Measurements from ENCODE around the gene LSP1. TPM values are rescaled to one million over a fixed set of nuclear protein-coding genes. Genes with fewer than 3 reads are reported as not detected.

Gene LSP1
- total RNA-seq, 1 experiment from 2014 or later, result 6.5 TPM

- no peak for DNase-seq (ENCODE audit: low read depth)
Observed at GRCh38 chr11:1824221-1825038, 28.5 kb upstream of the LSP1 start.

DNA sequence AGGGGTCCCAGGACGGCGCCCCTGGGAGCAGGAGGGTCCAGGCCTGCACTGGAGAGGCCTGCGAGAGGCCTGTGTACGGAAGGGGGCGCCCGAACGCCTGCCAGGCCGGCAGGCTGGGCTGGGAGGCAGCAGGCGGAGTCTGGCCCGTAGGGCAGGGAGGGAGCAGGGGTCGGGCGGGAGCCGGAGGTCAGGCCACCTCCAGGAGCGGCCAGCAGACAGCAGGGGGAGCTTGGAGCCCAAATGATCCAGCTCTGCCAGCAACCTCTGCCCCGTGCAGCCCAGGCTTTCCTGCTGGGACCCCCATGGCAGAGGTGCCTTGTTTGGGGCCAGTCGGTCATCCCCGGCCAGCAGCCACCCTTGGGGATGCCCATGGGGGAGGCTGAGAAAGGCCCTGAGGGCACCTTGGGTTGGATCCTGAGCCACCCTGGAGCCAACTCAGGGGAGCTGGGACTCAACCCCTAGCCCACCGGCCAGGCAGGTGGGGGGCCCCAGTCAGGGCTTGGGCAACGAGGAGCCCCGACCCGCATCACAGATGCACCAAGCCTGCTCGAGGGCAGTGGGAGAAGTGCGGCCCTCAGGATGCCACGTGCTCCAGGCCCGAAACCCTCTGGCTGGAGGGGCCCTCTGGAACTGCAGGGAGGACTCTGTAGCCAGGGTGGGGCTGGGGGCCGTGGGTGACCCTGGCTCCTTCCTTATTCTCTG, 27.7 kb upstream of the LSP1 start:
- DNase-seq (ENCODE audit: low read depth), result peak; percentile 27

GRCh38 chr11:1825785-1826451, 27.0 kb upstream of the LSP1 start:
- no peak for DNase-seq (ENCODE audit: low read depth)

DNA sequence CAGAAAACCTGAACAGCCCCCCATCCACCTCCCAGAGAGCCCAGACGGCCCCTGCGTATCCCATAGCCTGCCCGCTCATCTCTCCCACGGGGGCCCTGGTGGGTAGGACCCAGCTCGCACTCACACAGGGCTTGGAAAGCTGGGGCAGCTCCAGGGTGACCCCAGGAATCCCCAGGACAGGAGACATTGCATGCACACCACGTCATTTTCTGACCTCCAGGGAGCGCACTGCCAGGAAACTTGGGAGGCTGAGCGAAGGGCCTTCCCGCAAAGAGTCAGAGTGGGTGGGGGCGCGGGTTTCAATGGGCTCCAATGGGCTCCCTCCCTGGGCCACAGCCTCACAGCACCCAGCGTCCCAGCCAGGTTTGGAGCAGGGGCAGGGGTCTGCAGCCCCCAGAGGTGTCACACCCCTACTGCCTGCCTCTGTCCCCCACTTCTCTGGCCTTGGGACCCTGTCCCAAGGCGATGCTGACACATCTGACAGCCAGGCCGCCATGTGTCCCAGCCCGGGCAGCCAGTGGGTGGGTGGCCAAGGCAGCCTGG, 26.3 kb upstream of the LSP1 start:
- DNase-seq (ENCODE audit: low read depth), result peak; percentile 80

GRCh38 chr11:1827095-1827813, 25.6 kb upstream of the LSP1 start:
- DNase-seq (ENCODE audit: low read depth), result peak; percentile 93

DNA sequence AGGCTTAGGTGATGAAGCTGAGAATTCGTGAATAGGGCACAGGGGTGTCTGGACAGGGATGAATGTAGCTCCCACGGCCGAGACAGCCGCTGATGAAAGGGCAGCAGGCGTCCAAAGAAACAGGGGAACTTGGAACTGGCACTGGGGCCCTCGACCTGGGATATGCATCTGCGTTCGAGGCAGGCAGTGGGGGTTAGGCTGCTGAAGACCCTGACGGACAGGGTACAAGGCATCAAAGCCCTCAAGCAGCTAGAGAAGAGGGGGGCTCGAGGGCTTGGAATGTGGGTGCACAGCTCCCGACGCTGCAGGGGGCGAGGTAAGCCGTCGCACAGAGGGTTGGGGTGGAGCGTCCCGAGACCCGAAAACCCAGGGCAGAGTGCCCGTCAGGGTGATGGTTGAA, 25.0 kb upstream of the LSP1 start:
- no peak for DNase-seq (ENCODE audit: low read depth)

GRCh38 chr11:1828542-1828941, 24.3 kb upstream of the LSP1 start:
- DNase-seq (ENCODE audit: low read depth), result no peak

- DNase-seq (ENCODE audit: low read depth), result peak; percentile 86
Observed at GRCh38 chr11:1829039-1829820, 23.7 kb upstream of the LSP1 start.

GRCh38 chr11:1830004-1830321, 22.9 kb upstream of the LSP1 start:
- DNase-seq (ENCODE audit: low read depth), result no peak

GRCh38 chr11:1830322-1831223, 22.3 kb upstream of the LSP1 start:
- DNase-seq (ENCODE audit: low read depth), result peak; percentile 30

DNA sequence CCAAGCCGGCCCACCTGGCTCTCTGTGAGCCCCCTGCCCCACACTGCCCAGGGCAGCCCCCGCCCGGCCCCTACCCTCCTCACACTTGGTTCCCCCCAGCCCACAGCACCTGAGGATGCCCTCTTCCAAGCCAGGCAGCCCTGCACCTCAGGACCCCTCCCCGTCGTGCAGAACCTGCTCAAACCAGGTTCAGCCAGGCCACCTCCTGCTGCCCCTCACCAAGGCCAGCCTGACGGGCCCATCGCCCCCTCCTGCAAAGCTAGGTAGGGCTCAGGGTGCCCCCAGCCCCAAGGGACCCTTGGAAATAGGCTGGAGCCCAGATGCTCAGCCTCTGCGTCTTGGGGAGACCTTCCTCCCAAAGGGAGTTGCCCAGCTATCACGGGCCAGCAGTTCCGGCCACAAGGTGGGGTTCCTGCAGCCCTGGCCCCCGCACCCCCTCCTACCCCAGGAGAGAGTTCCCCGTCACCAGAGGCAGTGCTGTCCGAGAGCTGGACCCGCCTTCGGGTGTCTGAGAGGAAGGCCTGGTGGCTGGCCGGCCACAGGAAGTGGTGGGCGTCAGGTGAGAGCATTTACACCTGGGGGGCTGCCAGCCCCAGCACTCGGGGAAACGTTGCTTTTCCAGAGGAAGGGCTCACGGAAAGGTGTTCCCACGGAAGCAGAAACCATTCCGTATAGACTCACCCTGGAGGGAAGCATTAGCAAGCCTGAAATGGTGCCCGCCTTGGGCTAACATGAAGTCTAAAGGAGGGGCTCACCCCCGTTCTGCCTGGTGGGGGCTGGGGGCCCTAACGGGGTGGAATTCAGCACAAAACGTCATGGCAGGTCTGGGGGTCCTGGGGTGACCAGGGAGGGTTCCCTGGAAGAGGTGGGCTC, 21.3 kb upstream of the LSP1 start:
- no peak for DNase-seq (ENCODE audit: low read depth)

- peak; percentile 63 for DNase-seq (ENCODE audit: low read depth)
Observed at GRCh38 chr11:1832211-1832919, 20.5 kb upstream of the LSP1 start.

GRCh38 chr11:1832920-1833295, 20.0 kb upstream of the LSP1 start:
- DNase-seq (ENCODE audit: low read depth), result no peak

DNA sequence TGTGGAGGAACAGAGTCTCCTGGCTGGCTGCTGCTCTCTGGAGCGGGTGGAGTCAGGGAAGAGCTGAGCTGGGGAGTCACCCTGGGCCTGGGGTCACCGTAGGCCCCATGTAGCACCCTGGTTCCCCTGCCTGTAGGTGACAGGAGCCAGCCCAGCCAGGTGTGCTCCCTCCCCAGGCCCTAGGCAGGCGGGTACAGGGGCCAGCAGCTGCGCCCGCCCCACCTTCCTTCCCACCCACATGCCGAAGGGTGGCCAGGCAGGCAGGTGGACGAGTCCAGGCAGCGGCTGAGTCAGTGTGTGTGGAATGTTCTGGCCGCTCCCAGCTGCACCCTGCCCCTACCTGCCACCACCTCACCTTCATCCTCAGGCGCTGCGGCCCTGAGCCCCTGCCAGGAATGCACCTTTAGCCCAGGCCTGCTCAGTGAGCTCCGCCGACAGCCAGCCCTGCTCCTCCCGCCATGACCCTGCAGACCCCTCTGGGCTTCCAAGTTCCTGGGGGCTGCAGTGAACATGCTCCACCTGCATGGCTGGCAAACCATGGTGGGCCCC, 18.7 kb upstream of the LSP1 start:
- DNase-seq (ENCODE audit: low read depth), result no peak

- no peak for DNase-seq (ENCODE audit: low read depth)
Observed at GRCh38 chr11:1834779-1835670, 17.9 kb upstream of the LSP1 start, which contains the start of gene SYT8. SYT8 (plus strand) TSS chr11:1834990; CDS start chr11:1835106, 116 bp downstream.

DNA sequence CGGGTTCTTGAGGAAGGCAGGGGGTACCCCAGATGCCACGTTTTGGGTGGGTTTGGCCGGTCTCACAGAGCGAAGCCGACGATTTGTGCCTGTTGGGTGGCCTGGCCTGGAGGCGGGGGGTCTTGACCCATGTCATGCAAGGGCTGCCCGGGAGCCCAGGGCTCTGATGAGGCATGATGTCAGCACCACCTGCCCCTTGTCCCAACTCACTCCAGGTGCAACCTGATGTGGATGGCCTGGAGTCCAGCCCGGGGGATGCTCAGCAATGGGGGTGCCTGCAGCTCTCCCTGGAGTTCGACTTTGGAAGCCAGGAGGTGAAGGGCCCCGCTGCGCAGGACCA, 17.2 kb upstream of the LSP1 start:
- no peak for DNase-seq (ENCODE audit: low read depth)

Measured in Daoy (cell line).